HG02938 (cell line): ENCODE results near the gene EPS8L1.

ENCODE experiments used
- ATAC-seq: cut with Tn5 transposase; IDR thresholded peaks from one replicate; pipeline ENCODE4 v1.9.1; 2021; ENCODE audit warnings: mild to moderate bottlenecking, moderate library complexity; ENCODE audit not compliant: unreplicated experiment

Gene EPS8L1

DNA sequence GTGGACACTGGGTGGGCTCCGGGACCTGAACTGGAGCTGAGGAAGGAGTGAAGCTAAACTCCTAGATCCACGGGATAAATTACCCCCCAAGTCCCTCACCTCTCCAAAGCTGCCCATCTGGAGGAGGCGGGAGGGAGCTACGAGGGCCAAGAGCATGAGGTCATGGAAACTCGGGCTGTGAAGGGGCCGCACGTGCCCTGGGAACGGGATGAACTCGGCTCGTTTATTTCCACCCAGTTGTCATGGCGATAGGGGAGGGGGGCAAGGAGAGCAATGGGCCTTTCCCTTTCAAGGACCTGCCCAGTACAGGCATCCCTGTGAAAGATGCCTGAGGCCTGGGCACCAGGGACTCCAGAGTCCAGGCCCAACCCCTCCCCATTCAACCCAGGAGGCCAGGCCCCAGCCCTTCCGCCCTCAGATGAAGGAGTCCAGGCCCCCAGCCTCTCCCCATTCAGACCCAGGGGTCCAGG, 37.9 kb downstream of the EPS8L1 start:
- no peak for ATAC-seq

DNA sequence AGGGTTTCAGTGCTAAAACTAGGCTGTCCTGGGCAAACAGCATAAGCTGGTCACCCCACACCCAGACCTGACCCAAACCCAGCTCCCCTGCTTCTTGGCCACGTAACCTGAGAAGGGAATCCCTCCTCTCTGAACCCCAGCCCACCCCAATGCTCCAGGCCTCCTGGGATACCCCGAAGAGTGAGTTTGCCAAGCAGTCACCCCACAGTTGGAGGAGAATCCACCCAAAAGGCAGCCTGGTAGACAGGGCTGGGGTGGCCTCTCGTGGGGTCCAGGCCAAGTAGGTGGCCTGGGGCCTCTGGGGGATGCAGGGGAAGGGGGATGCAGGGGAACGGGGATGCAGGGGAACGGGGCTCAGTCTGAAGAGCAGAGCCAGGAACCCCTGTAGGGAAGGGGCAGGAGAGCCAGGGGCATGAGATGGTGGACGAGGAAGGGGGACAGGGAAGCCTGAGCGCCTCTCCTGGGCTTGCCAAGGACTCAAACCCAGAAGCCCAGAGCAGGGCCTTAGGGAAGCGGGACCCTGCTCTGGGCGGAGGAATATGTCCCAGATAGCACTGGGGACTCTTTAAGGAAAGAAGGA, 39.0 kb downstream of the EPS8L1 start:
- no peak for ATAC-seq

DNA sequence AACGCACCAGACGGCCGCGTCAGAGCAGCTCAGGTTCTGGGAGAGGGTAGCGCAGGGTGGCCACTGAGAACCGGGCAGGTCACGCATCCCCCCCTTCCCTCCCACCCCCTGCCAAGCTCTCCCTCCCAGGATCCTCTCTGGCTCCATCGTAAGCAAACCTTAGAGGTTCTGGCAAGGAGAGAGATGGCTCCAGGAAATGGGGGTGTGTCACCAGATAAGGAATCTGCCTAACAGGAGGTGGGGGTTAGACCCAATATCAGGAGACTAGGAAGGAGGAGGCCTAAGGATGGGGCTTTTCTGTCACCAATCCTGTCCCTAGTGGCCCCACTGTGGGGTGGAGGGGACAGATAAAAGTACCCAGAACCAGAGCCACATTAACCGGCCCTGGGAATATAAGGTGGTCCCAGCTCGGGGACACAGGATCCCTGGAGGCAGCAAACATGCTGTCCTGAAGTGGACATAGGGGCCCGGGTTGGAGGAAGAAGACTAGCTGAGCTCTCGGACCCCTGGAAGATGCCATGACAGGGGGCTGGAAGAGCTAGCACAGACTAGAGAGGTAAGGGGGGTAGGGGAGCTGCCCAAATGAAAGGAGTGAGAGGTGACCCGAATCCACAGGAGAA, 39.9 kb downstream of the EPS8L1 start:
- no peak for ATAC-seq

GRCh38 chr19:55116232-55116858, 40.7 kb downstream of the EPS8L1 start:
- no peak for ATAC-seq

DNA sequence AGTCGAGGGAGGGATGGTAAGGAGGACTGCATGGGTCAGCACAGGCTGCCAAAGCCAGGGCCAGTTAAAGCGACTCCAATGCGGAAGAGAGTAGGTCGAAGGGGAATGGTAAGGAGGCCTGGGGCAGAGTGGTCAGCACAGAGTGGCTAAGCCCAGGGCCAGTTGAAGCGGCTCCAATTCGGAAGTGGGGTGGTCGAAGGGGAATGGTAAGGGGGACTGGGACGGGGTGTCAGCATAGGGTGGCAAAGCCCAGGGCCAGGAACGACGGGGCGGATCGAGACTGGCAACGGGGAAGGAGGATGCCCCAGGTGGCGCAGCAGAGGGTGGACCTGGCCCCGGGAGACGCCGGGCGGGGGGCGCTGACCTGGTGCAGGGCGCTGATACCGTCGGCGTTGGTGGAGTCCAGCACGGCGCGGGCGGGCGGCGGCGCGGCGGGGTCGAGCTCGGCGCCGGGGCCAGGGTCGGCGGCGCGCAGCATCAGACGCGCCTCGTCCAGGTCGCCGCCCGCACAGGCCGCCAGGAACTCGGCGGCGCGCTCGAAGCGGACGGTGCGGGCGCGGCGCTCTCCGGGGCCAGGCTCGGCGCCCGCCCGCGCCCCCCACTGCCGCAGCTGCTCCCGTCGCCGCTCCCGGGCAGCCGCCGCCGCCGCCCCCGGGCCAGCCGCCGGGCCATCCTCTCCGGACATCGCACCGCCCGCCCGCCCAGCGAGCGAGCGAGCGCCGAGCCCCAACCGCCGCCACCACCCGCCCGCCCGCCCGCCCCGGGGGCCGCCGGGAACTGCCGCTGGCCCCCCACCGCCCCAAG, 41.4 kb downstream of the EPS8L1 start, which contains the start of gene PPP1R12C:
Gene PPP1R12C, minus strand, starts transcription at position 779 of the 804 bp plus-strand sequence. Its CDS starts 94 bp downstream, at position 685.
- peak; percentile 8 for ATAC-seq

- ATAC-seq = peak; percentile 65
These were observed 42.2 kb downstream of the EPS8L1 start for GRCh38 chr19:55117663-55118391.

DNA sequence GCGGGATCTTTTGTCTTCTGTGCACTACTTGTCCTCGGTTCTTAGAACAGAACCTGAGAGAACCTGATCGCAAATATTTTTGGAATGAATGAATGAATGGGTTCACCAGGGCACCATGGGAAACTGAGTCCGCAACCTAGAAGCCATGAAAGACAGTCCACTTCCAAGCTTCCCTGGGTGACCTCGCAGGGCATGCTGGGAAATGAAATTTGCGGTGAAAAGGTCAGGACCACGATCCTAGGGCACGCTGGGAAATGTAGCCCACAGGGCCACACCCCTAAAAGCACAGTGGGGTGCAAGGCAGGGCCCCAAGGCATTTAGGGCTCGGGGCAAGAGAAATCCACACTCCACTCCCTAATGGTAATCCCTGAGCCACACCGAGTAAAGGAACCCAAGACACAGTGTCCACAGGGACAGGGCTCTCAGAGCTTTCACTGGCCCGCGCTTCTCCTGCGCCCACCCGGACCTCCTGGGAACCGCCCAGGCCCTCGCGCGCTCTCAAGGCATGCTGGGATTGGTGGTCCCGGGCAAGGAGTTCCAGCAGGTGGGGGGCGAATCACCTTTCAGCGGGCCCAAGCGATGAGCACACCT, 42.8 kb downstream of the EPS8L1 start:
- no peak for ATAC-seq

- ATAC-seq = no peak
These were observed 43.4 kb downstream of the EPS8L1 start for GRCh38 chr19:55119053-55119452.

DNA sequence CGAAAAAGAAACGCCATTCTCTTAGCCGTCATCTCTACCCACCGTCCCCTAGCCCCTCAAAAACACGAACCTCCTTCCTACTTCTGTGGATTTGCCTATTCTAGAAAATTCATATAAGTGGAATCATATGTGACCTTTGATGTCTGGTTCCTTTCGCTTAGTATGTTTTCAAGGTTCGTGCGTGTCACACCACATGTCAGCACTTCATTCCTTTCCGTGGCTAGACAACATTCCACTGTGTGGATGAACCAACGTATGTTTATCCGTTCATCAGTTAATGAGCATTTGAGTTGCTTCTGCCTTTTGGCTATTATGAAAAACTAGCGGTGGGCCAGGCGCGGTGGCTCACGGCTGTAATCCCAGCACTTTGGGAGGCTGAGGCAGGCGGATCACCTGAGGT, 55.8 kb downstream of the EPS8L1 start:
- no peak for ATAC-seq

DNA sequence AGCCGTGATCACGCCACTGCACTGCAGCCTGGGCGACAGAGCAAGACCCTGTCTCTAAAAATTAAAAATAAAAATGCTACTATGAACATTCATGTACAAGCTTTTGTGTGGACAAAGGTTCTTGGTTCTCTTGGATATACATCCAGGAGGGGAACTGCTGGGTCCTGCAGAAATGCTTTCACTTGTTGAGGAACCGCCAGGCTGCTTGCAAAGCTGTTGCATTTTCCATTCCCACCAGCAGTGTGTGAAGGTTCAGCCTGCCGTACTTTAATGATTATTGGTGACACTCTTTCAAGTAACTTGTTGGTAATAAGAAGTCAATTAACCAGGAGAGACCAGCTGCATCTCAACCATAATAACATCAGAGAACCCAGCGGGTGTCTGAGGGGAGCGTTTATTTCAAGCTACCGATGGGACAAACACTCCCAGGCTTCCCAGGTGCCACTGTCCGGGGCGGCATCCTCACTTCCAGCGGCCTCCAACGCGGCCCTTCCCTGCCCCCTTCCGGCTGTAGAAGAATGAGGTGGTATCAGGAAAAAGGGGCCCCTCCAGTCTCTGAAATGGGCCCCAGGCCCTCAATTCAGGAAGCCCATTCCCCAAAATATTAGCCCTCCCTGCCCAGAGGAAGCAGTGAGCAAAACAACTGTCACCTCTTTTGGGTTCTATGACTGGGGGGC, 56.9 kb downstream of the EPS8L1 start:
- ATAC-seq = no peak

- ATAC-seq = no peak
These were observed 58.2 kb downstream of the EPS8L1 start for GRCh38 chr19:55133639-55134444.

- no peak for ATAC-seq
These were observed 59.1 kb downstream of the EPS8L1 start for GRCh38 chr19:55134736-55135135.

DNA sequence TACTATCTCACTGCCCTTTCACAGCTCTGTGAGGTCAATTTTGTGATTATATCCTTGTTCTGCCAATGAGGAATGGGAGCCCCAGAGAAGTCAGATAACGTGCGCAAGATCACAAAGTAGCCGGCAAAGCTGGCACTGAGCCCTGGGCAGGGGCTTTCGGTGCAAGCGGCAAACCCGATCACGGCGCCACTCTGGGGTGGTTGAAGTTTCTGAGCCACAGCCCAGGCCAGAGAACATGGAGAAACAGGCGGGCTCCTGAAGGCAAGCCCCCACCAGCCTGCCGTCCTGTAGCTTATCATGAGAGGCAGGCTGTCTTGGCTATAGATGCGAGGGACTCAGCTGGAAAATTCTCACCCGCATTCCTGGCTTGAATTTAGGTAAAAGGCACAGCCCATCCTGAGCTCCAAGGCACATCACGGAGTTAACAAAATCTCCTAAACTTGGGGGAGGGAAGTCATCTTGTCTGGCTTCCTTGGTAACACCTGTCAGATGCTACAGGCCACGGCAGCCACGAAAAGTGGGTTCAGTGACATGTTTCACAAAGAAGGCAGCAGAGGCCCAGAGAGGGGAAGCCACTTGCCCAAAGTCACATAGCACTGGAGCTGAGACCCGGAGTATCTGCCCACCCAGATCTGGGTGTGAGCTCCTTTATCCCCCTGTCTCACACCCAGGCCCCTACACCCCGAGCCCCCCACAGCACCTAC, 60.9 kb downstream of the EPS8L1 start:
- no peak for ATAC-seq
